ENCODE measurements around the gene ZNF469. TPM values are rescaled to one million over a fixed set of nuclear protein-coding genes. Genes with fewer than 3 reads are reported as not detected.

The ZNF469 gene
- polyA plus RNA-seq, 3 donors, result 0.02 to 0.16 (median 0.10) TPM

DNA sequence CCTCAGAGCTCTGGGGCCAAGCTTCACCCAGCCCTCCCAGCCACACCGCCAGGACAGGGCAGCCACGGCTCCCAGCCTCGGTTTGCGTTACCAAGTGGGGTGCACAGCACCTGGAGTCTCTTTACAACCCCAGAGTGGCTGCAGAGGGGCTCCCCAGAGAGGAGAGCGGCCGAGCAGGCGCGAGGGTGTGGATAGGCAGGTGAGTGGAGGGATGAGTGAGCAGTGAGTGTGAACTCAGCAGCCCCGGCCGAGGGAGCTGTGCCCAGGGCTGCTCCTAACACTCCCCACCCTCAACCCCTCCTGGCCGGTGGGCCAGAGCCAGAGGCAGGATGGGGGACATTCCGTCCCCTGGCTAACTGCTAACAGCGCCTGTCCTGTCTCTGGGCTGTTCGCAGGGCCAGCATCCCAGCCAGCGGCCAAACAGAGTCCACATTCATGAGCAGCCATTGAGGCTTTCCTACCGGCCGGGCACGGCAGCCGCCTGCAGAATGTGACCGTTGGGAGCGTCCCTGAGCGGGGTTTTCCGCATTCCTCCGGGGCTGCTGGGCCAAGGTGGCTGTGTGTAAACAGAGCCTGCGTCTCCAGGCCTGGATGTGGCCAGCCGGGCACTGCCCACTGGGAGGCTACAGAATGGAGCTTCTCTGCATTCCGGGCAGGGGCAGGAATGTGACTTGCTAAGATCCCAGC, 5.3 kb downstream of the ZNF469 start:
- Histone ChIP-seq H3K9ac (ENCODE audit: insufficient read depth, low read length, poor library complexity, severe bottlenecking) (no peak overlapping the region), H4K20me1 (ENCODE audit: insufficient read depth, low read length) (no peaks in the 10 kb centered on the region), H3K27ac (ENCODE audit: low read depth in 1 of 2, low read length in 2 of 2) (no peak overlapping the region), H3K4me1 (ENCODE audit: control insufficient read depth in 1 of 2, insufficient read depth in 2 of 2, low read length in 2 of 2) (no peaks in the 10 kb centered on the region), H3K4me3 (replicated peaks in 1 of 3; ENCODE audit: low read depth in 2 of 3, low read length in 3 of 3) (no peak overlapping the region), H3K79me2 (ENCODE audit: insufficient read depth, low read length) (no peaks in the 10 kb centered on the region), H3K9me3 (replicated peaks in 1 of 2; ENCODE audit: control insufficient read depth in 1 of 2, insufficient read depth in 1 of 2, low read length in 2 of 2) (no peaks in the 10 kb centered on the region), H3K4me2 (replicated peaks; ENCODE audit: extremely low read depth, low read length, poor library complexity, severe bottlenecking) (no peak overlapping the region), H3K27me3 (ENCODE audit: control insufficient read depth in 2 of 2, insufficient read depth in 2 of 2, low read length in 2 of 2) (peaks cover 13 to 22% of the 10 kb centered on the region in 2 donors), H3K36me3 (replicated peaks in 1 of 2; ENCODE audit: control insufficient read depth in 1 of 2, insufficient read depth in 2 of 2, low read length in 2 of 2) (no peaks in the 10 kb centered on the region), H2AFZ (ENCODE audit: insufficient read depth, low read depth, low read length, poor library complexity, severe bottlenecking) (no peak overlapping the region)
- peak overlapping the region in 1 of 7 donors; percentile 48 for H3K27ac Mint-ChIP-seq
- H3K4me1 Mint-ChIP-seq, result peaks cover 9% of the 10 kb centered on the region
- peaks cover 28 to 51% (median 38%) of the 10 kb centered on the region in 3 donors for H3K27me3 Mint-ChIP-seq (ENCODE audit: low read depth in 3 of 3)
- H3K36me3 Mint-ChIP-seq, result no peaks in the 10 kb centered on the region
- 90% methylated on average over 21 of the region's 27 CpGs for WGBS (ENCODE audit: insufficient coverage)
- no peak for DNase-seq
- TF ChIP-seq, protein P1, sequence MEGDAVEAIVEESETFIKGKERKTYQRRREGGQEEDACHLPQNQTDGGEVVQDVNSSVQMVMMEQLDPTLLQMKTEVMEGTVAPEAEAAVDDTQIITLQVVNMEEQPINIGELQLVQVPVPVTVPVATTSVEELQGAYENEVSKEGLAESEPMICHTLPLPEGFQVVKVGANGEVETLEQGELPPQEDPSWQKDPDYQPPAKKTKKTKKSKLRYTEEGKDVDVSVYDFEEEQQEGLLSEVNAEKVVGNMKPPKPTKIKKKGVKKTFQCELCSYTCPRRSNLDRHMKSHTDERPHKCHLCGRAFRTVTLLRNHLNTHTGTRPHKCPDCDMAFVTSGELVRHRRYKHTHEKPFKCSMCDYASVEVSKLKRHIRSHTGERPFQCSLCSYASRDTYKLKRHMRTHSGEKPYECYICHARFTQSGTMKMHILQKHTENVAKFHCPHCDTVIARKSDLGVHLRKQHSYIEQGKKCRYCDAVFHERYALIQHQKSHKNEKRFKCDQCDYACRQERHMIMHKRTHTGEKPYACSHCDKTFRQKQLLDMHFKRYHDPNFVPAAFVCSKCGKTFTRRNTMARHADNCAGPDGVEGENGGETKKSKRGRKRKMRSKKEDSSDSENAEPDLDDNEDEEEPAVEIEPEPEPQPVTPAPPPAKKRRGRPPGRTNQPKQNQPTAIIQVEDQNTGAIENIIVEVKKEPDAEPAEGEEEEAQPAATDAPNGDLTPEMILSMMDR (IDR thresholded peaks at IDR 0.05), result no peak
- H3K4me3 Mint-ChIP-seq, result no peak overlapping the region
- intact Hi-C loops (cut with micrococcal nuclease), result no loop called here
- H3K9me3 Mint-ChIP-seq, result peaks cover 0 to 11% (median 0%) of the 10 kb centered on the region in 7 donors

DNA sequence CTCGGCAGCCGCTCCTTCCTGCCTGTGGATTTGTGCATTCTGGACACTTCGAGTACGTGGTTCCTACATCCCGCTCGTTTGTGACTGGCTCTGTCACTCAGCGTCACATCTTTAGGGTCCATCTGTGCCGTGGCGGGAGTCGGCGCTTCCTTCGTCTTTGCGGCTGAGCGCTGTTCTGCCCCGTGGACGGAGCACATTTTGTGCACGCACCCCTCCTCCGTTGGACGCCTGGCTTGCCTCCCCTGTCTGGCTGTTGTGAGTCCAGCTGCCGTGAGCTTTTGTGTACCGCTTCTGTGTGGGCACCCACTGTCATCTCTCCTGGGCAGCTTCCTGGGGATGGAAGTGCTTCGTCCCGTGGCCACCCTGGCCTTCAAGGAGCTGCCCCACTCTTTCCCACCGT, 6.4 kb downstream of the ZNF469 start:
- H3K27me3 Mint-ChIP-seq (ENCODE audit: low read depth in 3 of 3), result peaks cover 25 to 47% (median 35%) of the 10 kb centered on the region in 3 donors
- H4K20me1 ChIP-seq (ENCODE audit: insufficient read depth, low read length), result no peaks in the 10 kb centered on the region
- no peak overlapping the region for H3K4me2 ChIP-seq (replicated peaks; ENCODE audit: extremely low read depth, low read length, poor library complexity, severe bottlenecking)
- no peak overlapping the region for H3K27ac Mint-ChIP-seq
- no peak overlapping the region for H2AFZ ChIP-seq (ENCODE audit: insufficient read depth, low read depth, low read length, poor library complexity, severe bottlenecking)
- H3K4me1 ChIP-seq (ENCODE audit: control insufficient read depth in 1 of 2, insufficient read depth in 2 of 2, low read length in 2 of 2), result no peaks in the 10 kb centered on the region
- H3K79me2 ChIP-seq (ENCODE audit: insufficient read depth, low read length), result no peaks in the 10 kb centered on the region
- H3K36me3 Mint-ChIP-seq, result no peaks in the 10 kb centered on the region
- intact Hi-C loops (cut with micrococcal nuclease), result no loop called here
- H3K9ac ChIP-seq (ENCODE audit: insufficient read depth, low read length, poor library complexity, severe bottlenecking), result no peak overlapping the region
- H3K27me3 ChIP-seq (ENCODE audit: control insufficient read depth in 2 of 2, insufficient read depth in 2 of 2, low read length in 2 of 2), result peaks cover 9 to 16% of the 10 kb centered on the region in 2 donors
- no peak overlapping the region for H3K27ac ChIP-seq (ENCODE audit: low read depth in 1 of 2, low read length in 2 of 2)
- TF ChIP-seq, protein P1 (IDR thresholded peaks at IDR 0.05), result no peak
- no peaks in the 10 kb centered on the region for H3K9me3 ChIP-seq (replicated peaks in 1 of 2; ENCODE audit: control insufficient read depth in 1 of 2, insufficient read depth in 1 of 2, low read length in 2 of 2)
- DNase-seq, result no peak
- H3K9me3 Mint-ChIP-seq, result peaks cover 0 to 10% (median 0%) of the 10 kb centered on the region in 7 donors
- 92% methylated on average over 21 of the region's 24 CpGs for WGBS (ENCODE audit: insufficient coverage)
- H3K4me3 Mint-ChIP-seq, result no peak overlapping the region
- peaks cover 6% of the 10 kb centered on the region for H3K4me1 Mint-ChIP-seq
- no peaks in the 10 kb centered on the region for H3K36me3 ChIP-seq (replicated peaks in 1 of 2; ENCODE audit: control insufficient read depth in 1 of 2, insufficient read depth in 2 of 2, low read length in 2 of 2)
- H3K4me3 ChIP-seq (replicated peaks in 1 of 3; ENCODE audit: low read depth in 2 of 3, low read length in 3 of 3), result no peak overlapping the region

Data from CD14-positive monocyte (primary cell).